RPMI8226 (cell line): Measurements from ENCODE around the gene B3GNT3.

ENCODE experiments used
- DNase-seq: peaks from one replicate; pipeline ENCODE4 v3.0.0-alpha.2; 2015

Gene B3GNT3

GRCh38 chr19:17836530-17836929 is 41.6 kb downstream of the B3GNT3 start:
- DNase-seq: no peak

DNA sequence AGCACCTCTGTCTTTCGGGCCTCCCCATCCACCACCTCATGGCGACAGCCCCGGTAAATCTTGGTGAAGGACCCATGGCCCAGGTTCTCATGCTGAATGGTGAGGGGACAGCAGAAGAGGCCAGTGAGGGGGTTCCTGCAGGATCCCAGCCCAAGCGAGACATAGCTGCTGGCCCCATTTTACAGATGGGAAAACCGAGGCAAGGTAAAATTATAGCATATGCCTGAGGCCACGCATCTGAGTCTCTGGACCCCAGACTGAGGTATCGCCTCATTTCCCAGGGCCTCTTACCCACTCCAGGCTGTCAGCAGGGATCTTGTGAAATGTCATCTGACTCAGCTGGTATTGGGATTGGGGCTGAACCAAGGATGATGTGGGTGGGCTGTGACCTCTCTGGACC is 43.0 kb downstream of the B3GNT3 start:
- DNase-seq: no peak

DNA sequence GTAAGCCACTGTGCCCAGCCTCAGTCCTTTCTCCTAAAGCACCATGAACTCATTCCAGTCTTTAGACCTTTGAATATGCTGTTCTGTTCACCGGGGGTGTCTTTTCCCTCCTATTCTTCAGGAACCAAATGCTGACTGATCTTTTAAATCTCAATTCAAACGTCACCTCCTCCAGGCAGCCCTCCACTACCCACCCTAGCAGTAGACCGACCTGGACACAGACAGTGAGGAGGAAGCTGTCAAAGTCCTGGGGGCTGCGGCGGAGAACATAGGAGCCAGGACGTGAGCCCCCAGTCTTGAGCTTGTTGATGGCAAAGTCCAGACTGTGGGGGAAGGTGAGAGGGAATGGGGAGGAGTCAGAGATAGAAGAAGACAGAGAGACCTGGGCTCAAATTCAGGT is 45.1 kb downstream of the B3GNT3 start:
- DNase-seq: no peak

- DNase-seq: no peak
These were observed 46.5 kb downstream of the B3GNT3 start for GRCh38 chr19:17841371-17841809.

DNA sequence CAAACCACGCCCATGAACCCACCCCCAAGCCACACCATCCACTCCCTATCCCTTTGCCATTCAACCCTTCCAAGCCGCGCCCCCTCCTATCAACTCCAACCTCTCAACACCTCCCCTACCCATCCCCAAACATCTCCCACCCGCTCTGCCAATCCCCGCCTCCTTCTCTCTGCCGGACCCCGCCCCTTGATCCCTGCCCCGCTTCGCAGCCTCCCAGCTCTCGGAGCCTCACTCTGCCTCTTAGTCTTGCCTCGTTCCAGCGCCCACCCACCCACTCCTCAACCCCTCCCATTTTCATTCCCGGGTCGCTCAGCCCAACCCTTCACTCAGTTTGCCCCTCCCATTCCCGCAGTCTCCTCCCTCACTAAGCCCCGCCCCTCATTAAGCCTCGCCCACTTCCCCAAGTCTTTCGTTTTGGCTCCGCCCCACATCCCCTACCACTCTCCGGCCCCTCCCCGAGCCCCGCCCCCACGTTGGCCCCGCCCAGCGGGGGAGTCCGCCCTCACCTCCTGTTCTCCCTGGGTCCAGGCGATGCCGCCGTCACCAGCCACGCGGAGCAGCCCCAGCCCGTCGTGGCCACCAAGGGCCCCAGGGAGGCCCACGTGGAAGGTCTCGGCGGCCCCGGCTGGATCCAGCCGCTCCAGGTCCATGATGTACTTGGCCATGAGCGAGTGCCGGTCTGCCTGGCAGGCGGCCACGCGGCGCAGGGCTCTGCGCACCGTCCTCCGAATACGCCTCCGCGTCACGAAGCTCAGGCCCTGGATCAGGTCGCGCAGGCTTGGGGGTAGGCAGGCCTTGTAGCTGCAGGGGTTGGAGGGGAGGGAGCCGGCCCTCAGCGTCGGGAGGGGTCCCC is 47.1 kb downstream of the B3GNT3 start:
- DNase-seq: no peak

DNA sequence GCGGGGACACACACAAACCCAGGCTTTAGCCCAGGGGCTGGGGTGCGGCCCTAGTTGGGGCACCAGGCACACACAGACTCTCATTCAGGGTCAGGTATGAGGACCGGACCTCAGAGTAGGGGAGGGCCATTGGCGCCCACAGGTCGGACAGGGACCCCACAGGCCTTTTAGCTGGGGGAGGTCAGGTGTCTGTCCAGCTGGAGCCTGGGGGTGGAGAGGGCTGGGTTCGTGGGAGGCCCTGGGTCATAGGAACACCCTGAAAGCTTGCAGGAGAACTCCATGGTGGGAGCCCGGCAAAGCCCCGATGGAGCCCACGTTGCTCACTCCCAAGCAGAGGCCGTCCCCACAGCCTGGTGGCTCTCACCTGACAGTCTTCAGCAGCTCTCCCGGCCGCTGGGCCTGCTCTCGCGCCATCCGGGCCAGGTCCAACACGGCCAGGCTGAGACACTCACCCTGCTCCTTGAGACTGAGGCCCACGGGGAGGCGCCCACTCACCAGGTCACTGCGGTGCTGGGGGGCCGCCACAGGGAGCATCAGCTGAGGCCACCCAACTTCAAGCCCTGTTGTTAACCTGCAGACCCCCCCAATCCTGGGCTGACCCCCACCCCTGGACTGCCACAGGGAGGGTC is 47.8 kb downstream of the B3GNT3 start:
- no peak for DNase-seq

GRCh38 chr19:17843292-17843827 is 48.4 kb downstream of the B3GNT3 start:
- DNase-seq: no peak

- no peak for DNase-seq
These were observed 49.1 kb downstream of the B3GNT3 start for GRCh38 chr19:17843908-17844490.

GRCh38 chr19:17846146-17846545 is 51.2 kb downstream of the B3GNT3 start:
- no peak for DNase-seq

- DNase-seq: peak; percentile 52
These were observed 52.8 kb downstream of the B3GNT3 start, which contains the start of gene JAK3 for GRCh38 chr19:17847538-17848366. Gene JAK3 (minus strand): TSS chr19:17847982. CDS start chr19:17844417, 3,565 bp downstream.

DNA sequence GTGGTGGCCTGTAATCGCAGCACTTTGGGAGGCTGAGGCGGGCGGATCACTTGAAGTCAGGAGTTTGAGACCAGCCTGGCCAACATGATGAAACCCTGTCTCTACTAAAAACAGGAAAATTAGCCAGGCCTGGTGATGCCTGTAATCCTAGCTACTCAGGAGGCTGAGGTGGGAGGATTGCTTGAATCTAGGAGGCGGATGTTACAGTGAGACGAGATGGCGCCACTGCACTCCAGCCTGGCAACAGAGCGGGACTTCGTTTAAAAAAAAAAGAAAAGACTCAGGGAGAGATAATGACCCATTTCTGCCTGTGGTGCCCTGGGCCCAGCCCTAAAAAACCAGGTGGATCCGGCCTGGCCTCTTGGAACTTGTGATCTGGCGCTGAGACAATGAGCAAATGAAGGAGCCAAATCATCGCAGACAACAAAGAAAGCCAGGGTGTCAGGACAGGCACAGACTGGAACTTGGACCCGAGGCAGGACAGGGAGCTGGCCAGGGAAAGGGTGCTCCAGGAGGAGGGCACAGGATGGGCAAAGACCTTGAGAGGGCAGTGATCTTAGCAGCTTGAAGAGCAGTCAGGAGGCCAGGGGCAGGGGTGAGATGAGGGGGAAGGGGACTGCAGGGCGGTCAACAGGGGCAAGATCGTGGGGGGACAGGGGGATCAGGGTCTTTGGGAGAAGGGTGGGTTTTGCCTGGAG is 53.8 kb downstream of the B3GNT3 start:
- no peak for DNase-seq

DNA sequence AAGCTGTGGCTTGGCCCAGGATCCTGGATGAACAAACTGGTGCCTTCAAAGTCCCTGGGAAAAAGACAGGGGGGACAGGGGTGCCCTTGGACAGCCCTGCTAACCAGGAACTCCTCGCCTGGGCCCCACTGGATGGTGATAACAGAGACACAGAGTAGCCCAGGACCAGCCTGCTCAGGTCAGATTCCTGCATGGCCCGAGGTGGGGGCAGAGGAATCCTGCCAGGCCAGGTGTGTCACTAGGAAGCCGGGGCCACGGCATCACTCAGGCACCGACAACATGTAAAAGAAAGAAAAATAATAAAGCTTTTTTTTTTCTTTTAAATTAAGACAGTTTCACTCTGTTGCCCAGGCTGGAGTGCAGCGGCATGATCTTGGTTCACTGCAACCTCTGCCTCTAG is 59.1 kb downstream of the B3GNT3 start:
- no peak for DNase-seq

GRCh38 chr19:17855280-17856152 is 60.6 kb downstream of the B3GNT3 start:
- peak; percentile 87 for DNase-seq

- peak; percentile 99 for DNase-seq
These were observed 64.8 kb downstream of the B3GNT3 start, which contains the start of gene RPL18A for GRCh38 chr19:17859533-17860330. Gene RPL18A (plus strand): TSS chr19:17859910. CDS start chr19:17859957, 47 bp downstream.

DNA sequence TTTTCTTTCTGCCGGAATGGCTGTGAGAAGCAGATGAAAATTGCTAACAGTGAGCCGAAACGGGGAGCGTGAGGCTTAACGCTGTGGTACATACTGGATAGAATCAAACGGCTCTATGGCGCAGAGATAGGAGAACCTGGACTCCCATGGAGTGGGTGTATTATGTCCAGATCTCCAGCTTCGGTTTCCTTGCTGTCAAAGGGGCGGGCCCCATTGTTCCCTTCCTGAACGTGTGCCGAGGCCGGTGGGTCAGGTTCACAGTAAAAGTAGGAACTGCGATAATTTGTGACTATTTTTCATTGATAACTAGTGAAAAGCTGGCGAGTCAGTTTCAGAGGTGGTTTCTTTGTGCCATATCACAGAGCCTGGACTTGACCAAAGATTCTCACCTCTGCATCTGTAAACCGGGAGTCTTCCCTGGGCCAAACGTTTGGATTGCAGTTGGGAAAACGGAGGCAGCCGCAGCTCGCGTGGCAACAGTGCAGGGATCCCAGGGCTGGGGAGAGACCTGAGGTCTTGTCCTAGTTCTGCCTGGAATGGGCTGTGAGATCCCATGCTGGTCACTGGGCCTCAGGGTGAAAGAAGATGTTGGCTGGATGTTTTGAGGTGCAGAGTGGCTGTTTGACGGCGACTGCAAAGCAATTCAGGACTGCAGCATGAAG is 65.5 kb downstream of the B3GNT3 start:
- DNase-seq: no peak

- no peak for DNase-seq
These were observed 66.0 kb downstream of the B3GNT3 start for GRCh38 chr19:17860993-17861360.

DNA sequence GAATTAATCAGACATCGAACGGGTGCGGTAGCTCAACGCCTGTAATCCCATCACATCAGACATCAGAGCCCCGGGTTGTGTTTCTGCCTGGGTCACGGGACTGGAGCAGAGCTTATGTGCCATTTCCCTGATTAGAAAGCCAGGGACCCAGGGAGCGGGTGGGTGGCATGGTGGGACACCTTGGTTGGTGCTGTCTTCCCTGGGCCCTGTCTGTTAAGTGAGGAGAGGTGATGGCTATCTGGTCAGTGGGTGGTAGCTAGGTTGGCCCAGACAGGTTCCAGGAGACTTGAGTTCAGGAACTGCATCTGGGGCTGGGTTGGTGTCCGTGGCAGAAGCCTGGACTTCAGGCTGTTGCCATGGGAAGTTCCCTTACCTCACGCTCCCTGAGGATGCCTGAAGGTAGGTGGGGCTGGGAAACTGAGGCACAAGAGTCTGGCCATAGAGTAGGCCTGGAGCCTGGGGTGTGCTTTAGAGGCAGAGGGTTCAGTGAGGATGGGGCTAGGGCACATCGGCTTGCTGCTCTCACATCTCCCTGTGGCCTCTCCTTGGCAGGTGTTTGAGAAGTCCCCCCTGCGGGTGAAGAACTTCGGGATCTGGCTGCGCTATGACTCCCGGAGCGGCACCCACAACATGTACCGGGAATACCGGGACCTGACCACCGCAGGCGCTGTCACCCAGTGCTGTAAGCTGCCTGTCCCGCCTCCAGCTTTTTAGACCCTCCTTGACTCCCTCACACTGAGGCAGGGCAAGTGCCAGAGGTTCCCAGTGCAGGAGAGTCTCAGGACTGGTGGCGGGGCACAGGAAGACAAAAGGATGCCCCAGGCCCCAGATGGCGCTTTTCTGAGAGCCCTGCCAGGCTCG is 66.8 kb downstream of the B3GNT3 start:
- DNase-seq: no peak

- DNase-seq: no peak
These were observed 68.0 kb downstream of the B3GNT3 start for GRCh38 chr19:17862711-17863519.
